ENCODE results near the gene ZNF605. TPM values are rescaled to one million over a fixed set of nuclear protein-coding genes. Genes with fewer than 3 reads are reported as not detected.

ZNF605 gene
- total RNA-seq, 1 experiment from 2014 or later = 19.3 TPM

DNA sequence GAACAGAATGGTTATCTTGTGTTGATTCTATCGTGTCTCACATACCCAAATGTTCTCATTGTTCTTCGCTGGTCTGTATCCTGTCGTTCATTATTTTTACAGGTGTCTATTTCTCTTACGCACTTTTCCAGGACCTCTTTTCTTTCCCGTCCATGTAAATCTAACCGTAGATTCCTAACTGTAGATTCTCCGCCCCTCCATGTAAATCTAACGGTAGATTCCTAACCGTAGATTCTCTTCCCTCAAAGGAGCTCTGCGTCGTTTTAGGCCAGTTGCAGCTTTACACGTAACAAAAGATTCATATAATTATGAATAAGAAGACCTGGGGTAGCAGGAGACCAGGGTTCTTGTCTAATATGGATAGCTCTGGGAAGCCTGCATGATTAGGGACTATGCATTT, 9.7 kb upstream of the ZNF605 start:
- Histone ChIP-seq H3K23ac (ENCODE audit: insufficient read length, low read depth, low read length) (no peak overlapping the region), H2BK5ac (ENCODE audit: insufficient read length, low read length) (no peak overlapping the region), H3T11ph (ENCODE audit: low read length) (no peak overlapping the region), H4K20me1 (ENCODE audit: control insufficient read depth, insufficient read depth, insufficient read length) (no peaks in the 10 kb centered on the region), H2BK15ac (ENCODE audit: low read depth, low read length) (no peak overlapping the region), H3K56ac (ENCODE audit: insufficient read length, low read depth, low read length) (no peak overlapping the region), H3K23me2 (ENCODE audit: insufficient read length, low read depth, low read length, poor library complexity, severe bottlenecking) (no peaks in the 10 kb centered on the region), H4K5ac (ENCODE audit: insufficient read length, low read depth, low read length) (no peak overlapping the region), H3K4me2 (ENCODE audit: insufficient read depth, insufficient read length, low read length) (no peak overlapping the region), H2BK20ac (ENCODE audit: low read depth, low read length, poor library complexity, severe bottlenecking) (no peak overlapping the region), H2AFZ (ENCODE audit: low read length) (no peak overlapping the region), H4K8ac (replicated peaks; ENCODE audit: insufficient read length, low read depth, low read length) (no peak overlapping the region), H3K9ac (ENCODE audit: extremely low read depth, insufficient read length, low read length) (no peak overlapping the region), H2AK5ac (ENCODE audit: insufficient read length, low read length) (no peak overlapping the region), H2BK120ac (ENCODE audit: low read depth, low read length, poor library complexity, severe bottlenecking) (no peak overlapping the region), H3K9me3 (ENCODE audit: control insufficient read depth, low read depth, low read length) (peaks cover 45% of the 10 kb centered on the region), H3K27ac (ENCODE audit: insufficient read length, low read depth, low read length) (no peak overlapping the region), H3K79me1 (ENCODE audit: insufficient read depth, low read depth, low read length, poor library complexity, severe bottlenecking) (no peaks in the 10 kb centered on the region), H3K4ac (ENCODE audit: low read depth, low read length) (no peak overlapping the region), H3K27me3 (ENCODE audit: insufficient read depth, low read length) (no peaks in the 10 kb centered on the region), H4K91ac (ENCODE audit: insufficient read length, low read depth, low read length) (no peak overlapping the region), H3K18ac (ENCODE audit: insufficient read length, low read depth, low read length) (no peak overlapping the region), H2BK12ac (ENCODE audit: insufficient read length, low read depth, low read length) (no peak overlapping the region), H3K79me2 (ENCODE audit: insufficient read depth, low read length) (no peaks in the 10 kb centered on the region), H3K14ac (ENCODE audit: insufficient read depth, low read length) (no peak overlapping the region), H3K4me1 (ENCODE audit: insufficient read depth, low read length) (no peaks in the 10 kb centered on the region)
- Mint-ChIP-seq H3K9me3 (peaks cover 75 to 77% of the 10 kb centered on the region in 2 experiments), H3K36me3 (ENCODE audit: insufficient read depth in 1 of 3, low read depth in 3 of 3) (peaks cover 21 to 22% (median 22%) of the 10 kb centered on the region in 3 experiments), H3K27ac (no peak overlapping the region), H3K27me3 (ENCODE audit: low read depth) (no peaks in the 10 kb centered on the region), H3K4me1 (no peaks in the 10 kb centered on the region), H3K4me3 (no peak overlapping the region; a peak in 1 of 5 replicates)
- TF ChIP-seq, protein P1, sequence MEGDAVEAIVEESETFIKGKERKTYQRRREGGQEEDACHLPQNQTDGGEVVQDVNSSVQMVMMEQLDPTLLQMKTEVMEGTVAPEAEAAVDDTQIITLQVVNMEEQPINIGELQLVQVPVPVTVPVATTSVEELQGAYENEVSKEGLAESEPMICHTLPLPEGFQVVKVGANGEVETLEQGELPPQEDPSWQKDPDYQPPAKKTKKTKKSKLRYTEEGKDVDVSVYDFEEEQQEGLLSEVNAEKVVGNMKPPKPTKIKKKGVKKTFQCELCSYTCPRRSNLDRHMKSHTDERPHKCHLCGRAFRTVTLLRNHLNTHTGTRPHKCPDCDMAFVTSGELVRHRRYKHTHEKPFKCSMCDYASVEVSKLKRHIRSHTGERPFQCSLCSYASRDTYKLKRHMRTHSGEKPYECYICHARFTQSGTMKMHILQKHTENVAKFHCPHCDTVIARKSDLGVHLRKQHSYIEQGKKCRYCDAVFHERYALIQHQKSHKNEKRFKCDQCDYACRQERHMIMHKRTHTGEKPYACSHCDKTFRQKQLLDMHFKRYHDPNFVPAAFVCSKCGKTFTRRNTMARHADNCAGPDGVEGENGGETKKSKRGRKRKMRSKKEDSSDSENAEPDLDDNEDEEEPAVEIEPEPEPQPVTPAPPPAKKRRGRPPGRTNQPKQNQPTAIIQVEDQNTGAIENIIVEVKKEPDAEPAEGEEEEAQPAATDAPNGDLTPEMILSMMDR (conservative IDR thresholded peaks at IDR 0.05) = no peak
- DNase-seq = no peak
- WGBS (ENCODE audit: extremely low coverage, insufficient read length, low lambda C conversion rate) = no CpG with 5 or more reads among the region's 12 CpGs
